Measurements from ENCODE around the gene SP1. TPM values are rescaled to one million over a fixed set of nuclear protein-coding genes. Genes with fewer than 3 reads are reported as not detected.

The SP1 gene
- total RNA-seq, 1 experiment from 2014 or later = 96.8 TPM

- ChIA-PET CTCF (interaction anchor here (1.4 to 4.2 kb wide), 3 partner anchors 71 to 79 kb away, joined by 4 to 81 read pairs (median 12); no protein-coding TSS in a partner anchor), RAD21 (ENCODE audit: low non-redundant PET in 1 of 2, low total read pairs in 2 of 2, uncharacterized antibody in 2 of 2, unreplicated experiment in 2 of 2) (no interaction called here), POLR2A (interaction anchor here (0.6 to 2.1 kb wide), 2 partner anchors 15 to 18 kb away, joined by 4 to 6 read pairs; partner anchors contain the start of gene PRR13)
- H4K20me1 ChIP-seq (ENCODE audit: insufficient read depth) = no peaks in the 10 kb centered on the region
- H3K4me1 ChIP-seq (ENCODE audit: control insufficient read depth in 1 of 2, insufficient read depth in 2 of 2, low read length in 2 of 2) = peaks cover 9 to 37% of the 10 kb centered on the region in 2 experiments
- BruUV-seq (replicated peaks) = no TSS peak
- DNase-seq (ENCODE audit: low read depth, low spot score) = no peak
- H3K27me3 ChIP-seq (ENCODE audit: insufficient read depth, low read length) = no peaks in the 10 kb centered on the region
- H3K36me3 ChIP-seq (ENCODE audit: control insufficient read depth in 1 of 2, insufficient read depth in 2 of 2, low read length in 2 of 2) = no peaks in the 10 kb centered on the region
- no peak within 1 kb of the TSS for H3K9ac ChIP-seq (ENCODE audit: low read length)
- H3K4me2 ChIP-seq (ENCODE audit: low read length) = no peak within 1 kb of the TSS
- no peak for ATAC-seq
- intact Hi-C loops (cut with micrococcal nuclease) = no loop called here
- no peak within 1 kb of the TSS for H3K4me3 ChIP-seq (replicated peaks in 1 of 2; ENCODE audit: low read depth in 1 of 2, low read length in 2 of 2)
- no peak within 1 kb of the TSS for H2AFZ ChIP-seq (ENCODE audit: low read depth, low read length, poor library complexity, severe bottlenecking)
- no peak within 1 kb of the TSS for H3K27ac ChIP-seq (ENCODE audit: low read depth, low read length)
- H3K79me2 ChIP-seq (ENCODE audit: insufficient read depth, low read length) = no peaks in the 10 kb centered on the region
- no peaks in the 10 kb centered on the region for H3K9me2 ChIP-seq (ENCODE audit: insufficient read depth)
- TF ChIP-seq EZH2phosphoT487 (IDR thresholded peaks at IDR 0.05; ENCODE audit: borderline replicate concordance) = no peak
- TF ChIP-seq, protein P1, sequence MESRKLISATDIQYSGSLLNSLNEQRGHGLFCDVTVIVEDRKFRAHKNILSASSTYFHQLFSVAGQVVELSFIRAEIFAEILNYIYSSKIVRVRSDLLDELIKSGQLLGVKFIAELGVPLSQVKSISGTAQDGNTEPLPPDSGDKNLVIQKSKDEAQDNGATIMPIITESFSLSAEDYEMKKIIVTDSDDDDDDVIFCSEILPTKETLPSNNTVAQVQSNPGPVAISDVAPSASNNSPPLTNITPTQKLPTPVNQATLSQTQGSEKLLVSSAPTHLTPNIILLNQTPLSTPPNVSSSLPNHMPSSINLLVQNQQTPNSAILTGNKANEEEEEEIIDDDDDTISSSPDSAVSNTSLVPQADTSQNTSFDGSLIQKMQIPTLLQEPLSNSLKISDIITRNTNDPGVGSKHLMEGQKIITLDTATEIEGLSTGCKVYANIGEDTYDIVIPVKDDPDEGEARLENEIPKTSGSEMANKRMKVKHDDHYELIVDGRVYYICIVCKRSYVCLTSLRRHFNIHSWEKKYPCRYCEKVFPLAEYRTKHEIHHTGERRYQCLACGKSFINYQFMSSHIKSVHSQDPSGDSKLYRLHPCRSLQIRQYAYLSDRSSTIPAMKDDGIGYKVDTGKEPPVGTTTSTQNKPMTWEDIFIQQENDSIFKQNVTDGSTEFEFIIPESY (IDR thresholded peaks at IDR 0.05; ENCODE audit: extremely low read depth, insufficient replicate concordance, low read length) = no peak
- TF ChIP-seq, protein P2, sequence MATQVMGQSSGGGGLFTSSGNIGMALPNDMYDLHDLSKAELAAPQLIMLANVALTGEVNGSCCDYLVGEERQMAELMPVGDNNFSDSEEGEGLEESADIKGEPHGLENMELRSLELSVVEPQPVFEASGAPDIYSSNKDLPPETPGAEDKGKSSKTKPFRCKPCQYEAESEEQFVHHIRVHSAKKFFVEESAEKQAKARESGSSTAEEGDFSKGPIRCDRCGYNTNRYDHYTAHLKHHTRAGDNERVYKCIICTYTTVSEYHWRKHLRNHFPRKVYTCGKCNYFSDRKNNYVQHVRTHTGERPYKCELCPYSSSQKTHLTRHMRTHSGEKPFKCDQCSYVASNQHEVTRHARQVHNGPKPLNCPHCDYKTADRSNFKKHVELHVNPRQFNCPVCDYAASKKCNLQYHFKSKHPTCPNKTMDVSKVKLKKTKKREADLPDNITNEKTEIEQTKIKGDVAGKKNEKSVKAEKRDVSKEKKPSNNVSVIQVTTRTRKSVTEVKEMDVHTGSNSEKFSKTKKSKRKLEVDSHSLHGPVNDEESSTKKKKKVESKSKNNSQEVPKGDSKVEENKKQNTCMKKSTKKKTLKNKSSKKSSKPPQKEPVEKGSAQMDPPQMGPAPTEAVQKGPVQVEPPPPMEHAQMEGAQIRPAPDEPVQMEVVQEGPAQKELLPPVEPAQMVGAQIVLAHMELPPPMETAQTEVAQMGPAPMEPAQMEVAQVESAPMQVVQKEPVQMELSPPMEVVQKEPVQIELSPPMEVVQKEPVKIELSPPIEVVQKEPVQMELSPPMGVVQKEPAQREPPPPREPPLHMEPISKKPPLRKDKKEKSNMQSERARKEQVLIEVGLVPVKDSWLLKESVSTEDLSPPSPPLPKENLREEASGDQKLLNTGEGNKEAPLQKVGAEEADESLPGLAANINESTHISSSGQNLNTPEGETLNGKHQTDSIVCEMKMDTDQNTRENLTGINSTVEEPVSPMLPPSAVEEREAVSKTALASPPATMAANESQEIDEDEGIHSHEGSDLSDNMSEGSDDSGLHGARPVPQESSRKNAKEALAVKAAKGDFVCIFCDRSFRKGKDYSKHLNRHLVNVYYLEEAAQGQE (IDR thresholded peaks at IDR 0.05; ENCODE audit: low read depth) = no peak
- TF ChIP-seq CBX3 (IDR thresholded peaks at IDR 0.05; ENCODE audit: low read depth) = no peak
- TF ChIP-seq, protein P3, sequence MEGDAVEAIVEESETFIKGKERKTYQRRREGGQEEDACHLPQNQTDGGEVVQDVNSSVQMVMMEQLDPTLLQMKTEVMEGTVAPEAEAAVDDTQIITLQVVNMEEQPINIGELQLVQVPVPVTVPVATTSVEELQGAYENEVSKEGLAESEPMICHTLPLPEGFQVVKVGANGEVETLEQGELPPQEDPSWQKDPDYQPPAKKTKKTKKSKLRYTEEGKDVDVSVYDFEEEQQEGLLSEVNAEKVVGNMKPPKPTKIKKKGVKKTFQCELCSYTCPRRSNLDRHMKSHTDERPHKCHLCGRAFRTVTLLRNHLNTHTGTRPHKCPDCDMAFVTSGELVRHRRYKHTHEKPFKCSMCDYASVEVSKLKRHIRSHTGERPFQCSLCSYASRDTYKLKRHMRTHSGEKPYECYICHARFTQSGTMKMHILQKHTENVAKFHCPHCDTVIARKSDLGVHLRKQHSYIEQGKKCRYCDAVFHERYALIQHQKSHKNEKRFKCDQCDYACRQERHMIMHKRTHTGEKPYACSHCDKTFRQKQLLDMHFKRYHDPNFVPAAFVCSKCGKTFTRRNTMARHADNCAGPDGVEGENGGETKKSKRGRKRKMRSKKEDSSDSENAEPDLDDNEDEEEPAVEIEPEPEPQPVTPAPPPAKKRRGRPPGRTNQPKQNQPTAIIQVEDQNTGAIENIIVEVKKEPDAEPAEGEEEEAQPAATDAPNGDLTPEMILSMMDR (IDR thresholded peaks at IDR 0.05 in 2 of 3, conservative IDR thresholded peaks at IDR 0.05 in 1 of 3; ENCODE audit: borderline replicate concordance in 1 of 3, insufficient read depth in 1 of 3, low read depth in 2 of 3, low read length in 2 of 3) = no peak
- no peak for TF ChIP-seq EGR1 (IDR thresholded peaks at IDR 0.05; ENCODE audit: low read depth)
- TF ChIP-seq TCF7L2 (IDR thresholded peaks at IDR 0.05; ENCODE audit: borderline replicate concordance, extremely low read depth, insufficient read depth, insufficient read length) = no peak
- no peak for TF ChIP-seq EZH2 (IDR thresholded peaks at IDR 0.05)
- TF ChIP-seq ATF3 (IDR thresholded peaks at IDR 0.05) = no peak
- TF ChIP-seq ELF1 (IDR thresholded peaks at IDR 0.05; ENCODE audit: borderline replicate concordance, low read depth) = no peak
- TF ChIP-seq SRF (IDR thresholded peaks at IDR 0.05; ENCODE audit: low read depth) = no peak
- no peak for TF ChIP-seq FOSL1 (IDR thresholded peaks at IDR 0.05; ENCODE audit: low read depth)
- no peak for TF ChIP-seq CEBPB (IDR thresholded peaks at IDR 0.05; ENCODE audit: low read depth)
- TF ChIP-seq SP1 (IDR thresholded peaks at IDR 0.05; ENCODE audit: low read depth) = no peak
- no peak for TF ChIP-seq RAD21 (IDR thresholded peaks at IDR 0.05; ENCODE audit: low read depth)
- no peak for TF ChIP-seq MAX (IDR thresholded peaks at IDR 0.05)
- TF ChIP-seq SIN3A (IDR thresholded peaks at IDR 0.05; ENCODE audit: low read depth) = no peak
- no peaks in the 10 kb centered on the region for H3K9me3 ChIP-seq (ENCODE audit: control insufficient read depth in 1 of 2, insufficient read depth in 1 of 2, low read depth in 1 of 2, low read length in 2 of 2)
These were observed 43.6 kb downstream of the SP1 start, which contains the start of gene AMHR2 for GRCh38 chr12:53423597-53423996. Gene AMHR2, plus strand, starts transcription at chr12:53423855. Its CDS starts 80 bp downstream, at chr12:53423935.
